T-helper 9 cell (primary cell): Measurements from ENCODE around the gene TPSAB1.

Source experiments
- DNase-seq: peaks from one replicate; pipeline ENCODE4 v3.0.0-alpha.2; 2020

The TPSAB1 gene

DNA sequence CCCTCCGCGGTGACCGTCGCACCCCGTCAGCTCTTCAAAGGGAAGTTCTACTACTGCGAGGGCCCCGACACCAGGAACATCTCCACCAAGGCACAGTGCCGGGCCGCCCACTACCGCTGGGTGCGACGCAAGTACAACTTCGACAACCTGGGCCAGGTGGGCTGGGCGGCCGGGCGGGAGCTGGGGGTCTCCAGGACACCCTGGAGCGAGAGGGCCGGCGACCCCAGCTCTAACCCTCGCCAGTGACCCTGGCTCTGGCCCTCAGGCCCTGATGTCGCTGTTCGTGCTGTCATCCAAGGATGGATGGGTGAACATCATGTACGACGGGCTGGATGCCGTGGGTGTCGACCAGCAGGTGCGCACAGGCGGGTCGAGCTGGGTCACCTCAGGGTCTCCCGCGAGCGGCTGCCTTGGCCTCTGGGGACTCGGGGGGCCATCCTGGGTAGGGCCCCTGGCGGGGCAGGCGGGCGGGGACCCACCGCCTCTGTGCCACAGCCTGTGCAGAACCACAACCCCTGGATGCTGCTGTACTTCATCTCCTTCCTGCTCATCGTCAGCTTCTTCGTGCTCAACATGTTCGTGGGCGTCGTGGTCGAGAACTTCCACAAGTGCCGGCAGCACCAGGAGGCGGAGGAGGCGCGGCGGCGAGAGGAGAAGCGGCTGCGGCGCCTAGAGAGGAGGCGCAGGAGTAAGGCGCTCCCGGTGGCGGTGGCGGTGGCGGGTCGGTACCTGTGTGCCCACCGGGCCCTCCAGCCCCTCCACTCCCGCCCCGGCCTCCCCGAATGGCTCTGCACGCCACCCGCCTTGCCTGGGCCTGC is 28.8 kb upstream of the TPSAB1 start:
- no peak for DNase-seq

DNA sequence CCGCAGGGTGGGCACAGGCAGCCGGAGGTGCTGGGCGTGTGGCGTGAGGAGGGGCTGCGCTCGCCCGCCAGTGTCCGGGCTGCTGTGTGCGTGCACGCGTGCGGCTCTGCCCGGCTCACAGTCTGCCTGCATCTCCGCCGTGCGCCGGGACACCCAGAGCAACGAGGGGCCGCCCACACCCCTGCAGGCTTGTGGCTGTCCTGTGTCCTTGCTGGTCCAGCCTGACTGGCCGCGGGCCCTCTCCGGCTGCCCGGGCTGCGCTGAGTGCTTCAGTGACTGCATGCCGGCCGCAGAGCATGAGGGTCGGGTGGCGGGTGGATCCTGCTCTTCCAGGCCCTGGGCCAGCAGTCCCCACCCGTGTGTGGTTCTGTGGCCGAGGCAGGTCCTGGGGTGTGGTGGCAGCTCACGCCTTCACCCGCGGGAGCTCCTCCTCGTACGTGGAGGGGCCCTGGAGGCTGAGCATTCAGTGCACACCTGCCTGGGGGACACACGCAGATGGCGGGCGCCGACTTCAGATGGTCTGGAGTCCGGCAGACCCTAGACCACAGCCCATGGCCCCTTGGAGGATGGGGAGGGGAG is 27.8 kb upstream of the TPSAB1 start:
- no peak for DNase-seq

DNA sequence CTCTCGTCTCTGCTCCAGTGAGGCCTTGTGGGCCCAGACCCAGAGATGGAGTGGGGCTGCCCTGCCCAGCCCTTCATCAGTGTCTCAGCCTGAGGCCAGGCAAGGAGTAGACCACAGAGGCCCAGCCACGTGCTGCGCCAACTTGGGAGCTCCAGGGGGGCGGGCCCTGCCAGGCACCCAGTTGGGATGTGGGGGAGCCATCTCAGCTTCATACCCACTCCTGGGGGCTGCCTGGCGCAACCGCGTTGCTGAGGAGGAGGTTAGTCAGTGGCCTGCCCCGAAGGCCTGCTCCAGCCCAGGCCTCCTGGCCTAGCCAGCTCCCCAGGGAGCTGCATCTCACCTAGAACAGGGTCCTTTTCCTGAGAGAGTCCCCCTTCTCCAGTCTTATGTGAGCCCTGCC is 27.3 kb upstream of the TPSAB1 start:
- no peak for DNase-seq

DNA sequence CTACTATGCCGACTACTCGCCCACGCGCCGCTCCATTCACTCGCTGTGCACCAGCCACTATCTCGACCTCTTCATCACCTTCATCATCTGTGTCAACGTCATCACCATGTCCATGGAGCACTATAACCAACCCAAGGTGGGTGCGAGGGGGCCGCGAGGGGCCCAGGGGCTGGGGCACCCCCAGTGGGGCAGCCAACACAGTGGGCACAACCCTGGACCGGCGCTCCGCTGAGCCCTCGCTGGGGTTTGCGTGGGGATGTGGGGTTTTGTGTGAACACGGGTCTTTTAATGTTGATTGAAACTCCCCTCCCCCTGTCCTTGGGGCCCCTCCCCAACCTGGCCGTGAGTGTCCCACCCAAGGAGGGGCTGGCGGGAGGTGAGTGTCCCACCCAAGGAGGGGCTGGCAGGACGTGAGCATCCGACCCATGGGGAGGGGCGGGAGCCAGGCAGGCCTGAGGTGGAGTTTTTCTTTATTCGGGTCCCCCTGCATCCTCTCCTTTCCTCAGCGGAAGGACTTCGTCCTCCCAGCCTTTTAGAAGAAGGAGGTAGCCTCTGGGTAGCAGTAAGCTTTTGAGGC is 26.6 kb upstream of the TPSAB1 start:
- no peak for DNase-seq

DNA sequence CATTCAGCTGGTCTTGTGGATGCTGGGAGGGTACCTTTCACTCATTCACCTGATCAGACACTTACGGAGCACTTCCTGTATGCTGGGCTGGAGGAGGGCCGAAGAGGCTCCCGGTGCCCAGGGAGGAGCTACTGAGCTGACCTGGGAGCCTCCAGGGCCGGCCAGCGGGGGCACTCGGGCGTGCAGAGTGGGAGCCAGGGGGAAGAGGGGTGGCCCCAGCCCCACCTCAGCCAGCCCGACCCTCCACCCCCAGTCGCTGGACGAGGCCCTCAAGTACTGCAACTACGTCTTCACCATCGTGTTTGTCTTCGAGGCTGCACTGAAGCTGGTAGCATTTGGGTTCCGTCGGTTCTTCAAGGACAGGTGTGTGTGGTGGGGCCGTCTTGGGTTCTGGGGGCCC is 25.8 kb upstream of the TPSAB1 start:
- DNase-seq: no peak

DNA sequence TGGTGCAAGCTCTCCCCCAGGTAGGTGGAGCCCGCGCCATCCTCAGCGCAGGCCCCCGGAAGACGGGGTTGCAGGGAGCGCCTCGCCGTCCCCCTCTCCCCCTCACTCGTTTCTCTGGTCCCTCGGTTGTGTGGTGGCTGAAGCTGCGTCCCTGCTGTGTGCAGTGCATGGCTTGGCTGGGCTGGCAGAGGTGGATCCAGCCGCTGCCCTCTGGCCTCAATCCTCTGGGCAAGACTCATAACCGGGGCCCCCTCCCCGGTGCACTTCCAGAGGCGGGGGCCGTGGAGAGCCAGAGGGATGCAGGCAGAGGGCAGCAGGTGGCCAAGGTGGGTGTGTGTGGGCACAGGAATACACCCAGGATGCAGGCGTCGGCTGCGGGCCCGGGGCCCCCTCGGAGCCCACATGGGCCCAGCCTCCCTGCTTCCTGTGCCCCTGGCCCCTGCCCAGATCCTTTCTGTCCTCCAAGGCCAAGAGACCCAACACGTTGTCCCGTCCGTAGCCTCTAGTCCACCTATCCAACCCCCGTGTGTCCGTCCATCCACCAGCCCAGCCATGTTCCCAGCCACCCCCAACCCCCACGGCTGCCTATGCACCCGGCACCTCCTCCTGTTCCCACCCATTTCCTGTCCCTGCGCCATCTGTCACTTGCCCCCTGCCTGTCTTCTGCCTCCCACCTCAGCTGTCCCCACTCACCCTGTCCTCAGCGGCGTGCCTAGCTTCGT is 24.8 kb upstream of the TPSAB1 start:
- no peak for DNase-seq

DNA sequence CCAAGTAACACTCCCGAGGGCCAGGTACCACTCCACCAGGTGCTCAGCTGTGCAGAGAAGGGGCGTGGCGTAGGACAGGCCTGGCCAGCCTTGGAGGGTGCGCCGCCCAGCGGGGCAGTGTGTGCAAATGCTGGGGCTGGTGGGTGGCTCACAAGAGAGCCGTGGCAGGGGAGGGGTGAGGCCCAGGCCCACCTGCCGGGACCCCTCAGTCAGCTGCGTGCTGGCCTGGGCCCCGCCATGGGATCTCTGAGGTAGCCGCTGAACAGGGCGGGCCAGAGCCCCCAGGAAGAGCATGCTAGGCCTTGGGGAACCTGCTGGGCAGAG is 24.2 kb upstream of the TPSAB1 start:
- DNase-seq: no peak

DNA sequence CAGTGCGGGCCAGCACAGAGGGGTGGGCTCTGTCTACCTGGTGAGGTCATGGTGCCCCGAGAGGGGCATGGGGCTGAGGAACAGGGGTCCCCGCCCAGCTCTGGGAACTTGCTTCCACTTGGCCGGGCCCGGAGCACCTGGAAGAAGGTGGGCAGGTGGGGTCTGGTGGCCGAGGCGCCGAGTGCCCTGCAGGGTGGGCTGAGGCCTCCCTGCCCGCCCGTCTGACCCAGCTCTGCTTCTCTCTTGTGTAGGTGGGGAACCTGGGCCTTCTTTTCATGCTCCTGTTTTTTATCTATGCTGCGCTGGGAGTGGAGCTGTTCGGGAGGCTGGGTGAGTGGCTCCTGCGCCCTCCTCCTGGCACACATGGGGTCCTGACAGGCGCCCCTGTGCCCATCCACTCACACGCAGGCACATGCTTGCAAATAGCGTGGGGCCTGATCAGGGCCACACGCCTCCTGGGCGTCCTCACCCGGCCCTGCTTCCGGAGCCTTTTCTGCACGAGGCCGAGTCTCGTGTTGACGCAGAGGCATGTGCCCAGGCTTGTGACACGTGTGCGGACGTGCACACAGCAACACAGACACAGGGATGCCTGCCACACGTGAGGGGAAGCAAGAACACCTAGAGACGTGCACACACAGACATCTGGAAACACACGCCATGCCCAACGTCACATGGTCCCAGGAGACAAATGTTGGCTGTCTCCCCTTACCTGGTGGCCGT is 23.7 kb upstream of the TPSAB1 start:
- no peak for DNase-seq

DNA sequence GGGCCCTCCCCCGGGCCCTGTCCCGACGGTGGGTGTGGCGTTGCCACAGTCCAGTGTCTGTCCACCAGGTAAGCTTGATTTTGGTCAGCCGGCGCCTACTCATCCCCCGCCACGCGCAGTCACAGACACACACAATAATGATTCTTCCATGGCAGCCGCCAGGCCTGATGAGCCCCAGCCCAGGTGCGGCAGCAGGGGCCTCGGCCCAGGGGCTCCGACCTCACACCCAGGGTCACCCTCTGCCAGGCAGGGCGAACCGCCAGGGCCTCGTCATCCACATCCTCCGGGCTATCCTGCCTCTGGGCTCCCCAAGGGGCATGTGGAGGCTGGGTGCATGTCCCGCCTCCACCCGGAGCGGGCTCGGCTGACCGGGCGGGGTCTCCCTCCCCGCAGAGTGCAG is 23.0 kb upstream of the TPSAB1 start:
- no peak for DNase-seq

DNA sequence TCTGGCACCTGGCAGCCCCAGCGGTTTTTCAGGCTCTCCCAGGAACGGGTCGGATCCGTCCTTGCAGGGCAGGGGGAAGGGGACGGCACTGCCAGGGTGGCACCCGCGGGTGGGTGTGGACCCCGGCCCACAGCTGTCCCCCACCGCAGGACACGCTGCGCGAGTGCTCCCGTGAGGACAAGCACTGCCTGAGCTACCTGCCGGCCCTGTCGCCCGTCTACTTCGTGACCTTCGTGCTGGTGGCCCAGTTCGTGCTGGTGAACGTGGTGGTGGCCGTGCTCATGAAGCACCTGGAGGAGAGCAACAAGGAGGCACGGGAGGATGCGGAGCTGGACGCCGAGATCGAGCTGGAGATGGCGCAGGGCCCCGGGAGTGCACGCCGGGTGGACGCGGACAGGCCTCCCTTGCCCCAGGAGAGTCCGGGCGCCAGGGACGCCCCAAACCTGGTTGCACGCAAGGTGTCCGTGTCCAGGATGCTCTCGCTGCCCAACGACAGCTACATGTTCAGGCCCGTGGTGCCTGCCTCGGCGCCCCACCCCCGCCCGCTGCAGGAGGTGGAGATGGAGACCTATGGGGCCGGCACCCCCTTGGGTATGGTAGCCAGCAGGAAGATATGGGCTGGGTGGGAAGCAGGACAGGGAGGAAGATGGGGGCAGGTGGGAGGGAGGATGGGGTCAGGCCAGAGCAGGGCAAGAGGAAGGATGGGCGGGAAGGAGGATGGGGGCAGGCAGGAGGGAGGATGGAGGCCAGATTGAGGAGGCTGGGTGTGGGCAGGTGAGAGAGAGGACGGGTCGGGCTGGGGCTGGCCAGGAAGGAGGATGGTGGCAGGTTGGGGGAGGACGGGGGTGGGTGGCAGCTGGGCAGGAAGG is 22.2 kb upstream of the TPSAB1 start:
- DNase-seq: no peak

DNA sequence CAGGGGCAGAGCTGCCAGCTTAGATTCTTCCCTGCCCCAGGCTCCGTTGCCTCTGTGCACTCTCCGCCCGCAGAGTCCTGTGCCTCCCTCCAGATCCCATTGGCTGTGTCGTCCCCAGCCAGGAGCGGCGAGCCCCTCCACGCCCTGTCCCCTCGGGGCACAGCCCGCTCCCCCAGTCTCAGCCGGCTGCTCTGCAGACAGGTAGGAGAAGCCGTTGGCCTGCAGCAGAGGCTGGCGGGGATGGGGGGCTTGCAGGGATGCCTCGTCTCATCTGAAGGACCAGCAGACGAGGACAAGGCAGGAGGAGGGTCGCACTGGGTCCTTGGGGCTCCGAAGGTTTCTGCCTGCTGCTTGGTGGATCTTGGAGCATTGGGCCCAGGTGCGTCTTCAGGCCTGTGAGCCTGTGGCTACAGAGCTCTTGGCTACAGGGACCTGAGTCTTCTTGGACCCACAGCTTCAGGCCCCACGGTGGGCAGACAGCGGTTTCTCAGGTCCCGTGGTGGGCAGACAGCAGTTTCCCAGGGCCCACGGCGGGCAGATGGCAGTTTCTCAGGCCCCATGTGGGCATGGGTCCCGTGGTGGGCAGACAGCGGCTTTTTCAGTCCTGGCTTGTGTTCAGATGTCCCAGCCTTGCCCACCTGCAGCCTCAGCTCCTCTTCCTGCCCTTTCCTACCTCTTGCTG is 21.4 kb upstream of the TPSAB1 start:
- no peak for DNase-seq

DNA sequence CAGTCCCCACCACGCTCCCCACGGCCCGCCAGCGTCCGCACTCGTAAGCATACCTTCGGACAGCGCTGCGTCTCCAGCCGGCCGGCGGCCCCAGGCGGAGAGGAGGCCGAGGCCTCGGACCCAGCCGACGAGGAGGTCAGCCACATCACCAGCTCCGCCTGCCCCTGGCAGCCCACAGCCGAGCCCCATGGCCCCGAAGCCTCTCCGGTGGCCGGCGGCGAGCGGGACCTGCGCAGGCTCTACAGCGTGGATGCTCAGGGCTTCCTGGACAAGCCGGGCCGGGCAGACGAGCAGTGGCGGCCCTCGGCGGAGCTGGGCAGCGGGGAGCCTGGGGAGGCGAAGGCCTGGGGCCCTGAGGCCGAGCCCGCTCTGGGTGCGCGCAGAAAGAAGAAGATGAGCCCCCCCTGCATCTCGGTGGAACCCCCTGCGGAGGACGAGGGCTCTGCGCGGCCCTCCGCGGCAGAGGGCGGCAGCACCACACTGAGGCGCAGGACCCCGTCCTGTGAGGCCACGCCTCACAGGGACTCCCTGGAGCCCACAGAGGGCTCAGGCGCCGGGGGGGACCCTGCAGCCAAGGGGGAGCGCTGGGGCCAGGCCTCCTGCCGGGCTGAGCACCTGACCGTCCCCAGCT is 20.3 kb upstream of the TPSAB1 start:
- no peak for DNase-seq

DNA sequence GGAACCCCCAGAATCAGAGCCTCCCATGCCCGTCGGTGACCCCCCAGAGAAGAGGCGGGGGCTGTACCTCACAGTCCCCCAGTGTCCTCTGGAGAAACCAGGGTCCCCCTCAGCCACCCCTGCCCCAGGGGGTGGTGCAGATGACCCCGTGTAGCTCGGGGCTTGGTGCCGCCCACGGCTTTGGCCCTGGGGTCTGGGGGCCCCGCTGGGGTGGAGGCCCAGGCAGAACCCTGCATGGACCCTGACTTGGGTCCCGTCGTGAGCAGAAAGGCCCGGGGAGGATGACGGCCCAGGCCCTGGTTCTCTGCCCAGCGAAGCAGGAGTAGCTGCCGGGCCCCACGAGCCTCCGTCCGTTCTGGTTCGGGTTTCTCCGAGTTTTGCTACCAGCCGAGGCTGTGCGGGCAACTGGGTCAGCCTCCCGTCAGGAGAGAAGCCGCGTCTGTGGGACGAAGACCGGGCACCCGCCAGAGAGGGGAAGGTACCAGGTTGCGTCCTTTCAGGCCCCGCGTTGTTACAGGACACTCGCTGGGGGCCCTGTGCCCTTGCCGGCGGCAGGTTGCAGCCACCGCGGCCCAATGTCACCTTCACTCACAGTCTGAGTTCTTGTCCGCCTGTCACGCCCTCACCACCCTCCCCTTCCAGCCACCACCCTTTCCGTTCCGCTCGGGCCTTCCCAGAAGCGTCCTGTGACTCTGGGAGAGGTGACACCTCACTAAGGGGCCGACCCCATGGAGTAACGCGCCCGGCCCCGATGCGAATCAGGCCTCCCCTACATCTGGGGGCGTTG is 19.5 kb upstream of the TPSAB1 start:
- DNase-seq: no peak

DNA sequence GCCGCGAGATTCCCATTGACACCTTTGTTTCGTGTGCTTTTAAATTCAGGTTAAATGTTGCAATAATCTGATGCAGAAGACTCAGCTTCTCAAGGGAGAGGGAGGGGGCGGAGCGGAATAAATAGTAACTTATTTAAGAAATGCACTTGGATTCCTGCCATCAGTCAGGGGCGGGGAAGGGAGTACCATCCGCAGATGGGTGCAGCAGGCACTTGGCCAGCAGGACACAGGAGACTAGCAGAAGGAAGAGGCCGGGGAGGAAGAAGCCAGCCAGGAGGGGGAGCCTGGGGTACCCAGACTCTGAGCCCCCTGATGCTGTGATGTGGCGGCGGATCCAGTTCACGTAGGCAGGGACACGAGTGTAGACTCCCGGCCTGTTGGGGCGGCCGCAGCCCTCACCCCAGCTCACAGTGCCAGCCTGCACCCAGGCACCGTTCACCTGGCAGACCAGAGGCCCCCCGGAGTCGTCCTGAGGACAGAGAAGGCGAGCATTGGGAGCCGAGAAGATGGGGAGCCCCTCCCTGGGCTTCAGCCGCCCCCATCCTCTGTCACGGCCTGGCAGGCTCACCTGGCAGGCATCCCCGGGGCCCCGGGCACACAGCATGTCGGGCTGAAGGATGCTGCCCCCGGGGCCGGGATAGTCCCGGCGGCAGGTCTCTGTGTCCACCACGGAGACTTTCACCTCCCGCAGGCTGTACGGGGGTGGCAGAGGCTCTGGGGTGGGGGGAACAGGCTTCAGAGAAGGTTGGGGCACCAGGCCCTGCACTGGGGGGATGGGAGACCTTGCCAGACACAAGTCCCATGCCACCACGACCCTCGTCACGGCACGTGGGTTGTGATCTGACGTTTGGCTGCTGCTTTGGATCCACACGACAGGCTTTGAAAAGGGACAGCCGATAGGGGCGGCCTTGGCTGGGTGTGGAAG is 18.6 kb upstream of the TPSAB1 start:
- DNase-seq: no peak

DNA sequence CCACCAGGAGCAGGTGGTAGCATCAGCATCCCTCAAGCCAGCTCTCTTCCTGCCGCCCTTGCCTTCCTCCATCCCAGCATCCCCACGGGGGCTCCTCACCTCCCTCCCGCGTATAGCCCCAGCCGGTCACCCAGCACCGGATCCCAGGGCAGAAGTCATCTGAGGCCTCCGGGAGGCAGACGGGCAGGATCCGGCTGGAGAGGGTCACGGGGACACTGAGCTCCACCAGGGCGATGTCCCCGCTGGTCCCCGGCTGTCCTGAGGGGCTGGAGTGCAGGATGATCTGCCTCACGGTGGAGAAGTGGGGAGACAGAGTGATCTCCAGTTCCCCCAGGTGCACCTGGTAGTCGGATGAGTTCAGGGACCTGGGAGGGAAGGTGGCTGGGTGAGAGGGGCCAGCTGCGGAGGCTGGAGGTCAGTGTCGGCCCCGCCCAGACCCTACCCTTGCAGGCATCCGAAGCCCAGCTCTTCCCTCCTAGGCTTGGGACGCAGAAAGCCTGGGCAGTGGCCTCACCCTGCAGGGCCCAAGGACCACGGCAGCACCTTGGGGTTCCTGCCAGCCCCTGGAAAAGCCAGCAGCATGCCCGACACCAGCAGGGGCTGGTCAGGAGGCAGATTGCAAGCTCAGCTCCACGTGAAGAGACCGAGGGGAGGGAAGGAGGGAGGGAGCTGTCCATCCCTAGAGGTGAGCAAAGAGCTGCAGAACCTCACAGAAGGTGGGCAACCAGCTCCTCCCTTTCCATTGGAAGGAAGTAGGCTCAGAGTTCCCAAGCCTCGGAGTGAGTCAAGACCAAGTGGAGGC is 17.8 kb upstream of the TPSAB1 start:
- no peak for DNase-seq

DNA sequence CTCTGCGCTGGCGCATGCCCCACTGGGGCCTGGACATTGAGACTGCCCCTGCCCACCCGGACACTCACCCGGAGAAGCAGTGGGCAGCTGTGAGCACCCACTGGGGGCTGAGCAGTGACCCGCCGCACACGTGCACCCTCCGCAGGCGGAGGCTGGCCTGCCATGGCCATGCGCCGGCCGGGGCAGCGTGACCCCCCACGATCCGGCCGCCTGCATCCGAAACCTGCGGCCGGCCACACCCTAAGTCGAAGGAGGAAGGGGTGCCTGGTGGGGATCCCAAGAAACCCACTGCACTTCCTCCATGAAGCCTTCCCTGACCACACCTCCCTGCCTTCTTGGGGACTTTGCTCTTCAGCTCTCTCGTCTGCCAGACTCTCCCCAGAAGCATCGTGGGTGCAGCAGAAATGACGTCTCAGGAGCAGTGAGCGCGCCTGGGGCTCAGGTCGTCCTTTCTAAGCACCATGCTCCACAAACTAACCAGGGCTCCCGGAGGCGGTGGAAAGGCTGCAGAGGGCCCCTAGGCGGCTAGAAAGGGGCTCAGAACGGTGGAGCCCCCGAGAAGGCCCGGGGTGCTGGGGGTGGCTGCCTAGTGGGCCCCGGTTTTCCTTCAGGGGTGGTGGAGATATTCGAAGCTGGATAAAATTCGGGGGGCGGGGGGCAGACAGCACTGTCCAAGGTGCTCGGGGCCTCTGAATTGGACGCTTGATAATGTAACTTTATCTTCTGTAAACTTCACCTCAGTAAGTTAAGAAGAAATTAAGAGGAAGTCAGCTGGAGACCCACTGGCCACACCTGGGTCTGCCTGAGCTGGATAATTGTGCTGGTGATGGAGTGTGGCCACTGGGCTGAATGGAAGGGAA is 16.9 kb upstream of the TPSAB1 start:
- no peak for DNase-seq

DNA sequence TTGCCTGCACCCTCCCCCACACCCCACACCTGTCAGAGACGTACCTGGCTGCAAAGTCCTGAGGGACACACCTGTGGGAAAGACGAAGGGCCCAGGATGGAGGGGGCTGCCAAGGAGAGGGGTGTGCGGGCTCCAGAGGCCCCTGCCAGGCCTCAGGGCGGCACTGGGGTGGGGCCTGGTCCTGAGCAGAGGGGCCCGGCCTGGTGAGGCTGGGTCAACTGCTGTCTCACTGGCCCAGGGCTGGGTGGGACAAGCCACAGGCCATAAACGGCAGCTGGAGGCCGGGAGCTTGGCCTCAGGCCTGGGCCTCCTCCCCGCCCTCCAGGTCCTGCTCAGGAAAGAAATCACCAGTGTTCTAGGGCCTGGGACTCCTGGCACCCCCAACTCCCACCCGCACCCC is 15.9 kb upstream of the TPSAB1 start:
- DNase-seq: no peak
